Measurements from ENCODE around the gene PRUNE1. TPM values are rescaled to one million over a fixed set of nuclear protein-coding genes. Genes with fewer than 3 reads are reported as not detected.

PRUNE1 gene
- total and polyA plus RNA-seq, 4 donors: 6.1 to 10.6 (median 9.4) TPM

- TF ChIP-seq TAF1 (conservative IDR thresholded peaks at IDR 0.05): no peak
- peak; percentile 38 to 45 for TF ChIP-seq RAD21 (IDR thresholded peaks at IDR 0.05)
- TF ChIP-seq HNF4A (conservative IDR thresholded peaks at IDR 0.05): peak; percentile 99
- peak; percentile 94 for TF ChIP-seq NR2F2 (IDR thresholded peaks at IDR 0.05)
- TF ChIP-seq, protein P1, sequence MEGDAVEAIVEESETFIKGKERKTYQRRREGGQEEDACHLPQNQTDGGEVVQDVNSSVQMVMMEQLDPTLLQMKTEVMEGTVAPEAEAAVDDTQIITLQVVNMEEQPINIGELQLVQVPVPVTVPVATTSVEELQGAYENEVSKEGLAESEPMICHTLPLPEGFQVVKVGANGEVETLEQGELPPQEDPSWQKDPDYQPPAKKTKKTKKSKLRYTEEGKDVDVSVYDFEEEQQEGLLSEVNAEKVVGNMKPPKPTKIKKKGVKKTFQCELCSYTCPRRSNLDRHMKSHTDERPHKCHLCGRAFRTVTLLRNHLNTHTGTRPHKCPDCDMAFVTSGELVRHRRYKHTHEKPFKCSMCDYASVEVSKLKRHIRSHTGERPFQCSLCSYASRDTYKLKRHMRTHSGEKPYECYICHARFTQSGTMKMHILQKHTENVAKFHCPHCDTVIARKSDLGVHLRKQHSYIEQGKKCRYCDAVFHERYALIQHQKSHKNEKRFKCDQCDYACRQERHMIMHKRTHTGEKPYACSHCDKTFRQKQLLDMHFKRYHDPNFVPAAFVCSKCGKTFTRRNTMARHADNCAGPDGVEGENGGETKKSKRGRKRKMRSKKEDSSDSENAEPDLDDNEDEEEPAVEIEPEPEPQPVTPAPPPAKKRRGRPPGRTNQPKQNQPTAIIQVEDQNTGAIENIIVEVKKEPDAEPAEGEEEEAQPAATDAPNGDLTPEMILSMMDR (IDR thresholded peaks at IDR 0.05; ENCODE audit: low read depth, low read length, missing input control): no peak
- peak; percentile 89 to 94 for TF ChIP-seq RXRA (IDR thresholded peaks at IDR 0.05)
- peak in 1 of 2 donors; percentile 62 for TF ChIP-seq EGR1 (IDR thresholded peaks at IDR 0.05; ENCODE audit: low read depth in 2 of 2)
- peak; percentile 75 for TF ChIP-seq FOXA1 (IDR thresholded peaks at IDR 0.05)
- TF ChIP-seq FOXA2 (IDR thresholded peaks at IDR 0.05): peak; percentile 74
- TF ChIP-seq, protein P2, sequence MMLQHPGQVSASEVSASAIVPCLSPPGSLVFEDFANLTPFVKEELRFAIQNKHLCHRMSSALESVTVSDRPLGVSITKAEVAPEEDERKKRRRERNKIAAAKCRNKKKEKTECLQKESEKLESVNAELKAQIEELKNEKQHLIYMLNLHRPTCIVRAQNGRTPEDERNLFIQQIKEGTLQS (IDR thresholded peaks at IDR 0.05): no peak
- TF ChIP-seq YY1 (IDR thresholded peaks at IDR 0.05): peak; percentile 85
- TF ChIP-seq SP1 (IDR thresholded peaks at IDR 0.05): peak; percentile 99
- peak; percentile 98 for TF ChIP-seq HNF4G (IDR thresholded peaks at IDR 0.05)
- TF ChIP-seq GABPA (IDR thresholded peaks at IDR 0.05 in 1 of 2, conservative IDR thresholded peaks at IDR 0.05 in 1 of 2): peak in 1 of 2 donors; percentile 59
- peak; percentile 89 for TF ChIP-seq REST (IDR thresholded peaks at IDR 0.05)
- TF ChIP-seq JUND (IDR thresholded peaks at IDR 0.05): peak; percentile 85 to 92
- TF ChIP-seq, protein P3, sequence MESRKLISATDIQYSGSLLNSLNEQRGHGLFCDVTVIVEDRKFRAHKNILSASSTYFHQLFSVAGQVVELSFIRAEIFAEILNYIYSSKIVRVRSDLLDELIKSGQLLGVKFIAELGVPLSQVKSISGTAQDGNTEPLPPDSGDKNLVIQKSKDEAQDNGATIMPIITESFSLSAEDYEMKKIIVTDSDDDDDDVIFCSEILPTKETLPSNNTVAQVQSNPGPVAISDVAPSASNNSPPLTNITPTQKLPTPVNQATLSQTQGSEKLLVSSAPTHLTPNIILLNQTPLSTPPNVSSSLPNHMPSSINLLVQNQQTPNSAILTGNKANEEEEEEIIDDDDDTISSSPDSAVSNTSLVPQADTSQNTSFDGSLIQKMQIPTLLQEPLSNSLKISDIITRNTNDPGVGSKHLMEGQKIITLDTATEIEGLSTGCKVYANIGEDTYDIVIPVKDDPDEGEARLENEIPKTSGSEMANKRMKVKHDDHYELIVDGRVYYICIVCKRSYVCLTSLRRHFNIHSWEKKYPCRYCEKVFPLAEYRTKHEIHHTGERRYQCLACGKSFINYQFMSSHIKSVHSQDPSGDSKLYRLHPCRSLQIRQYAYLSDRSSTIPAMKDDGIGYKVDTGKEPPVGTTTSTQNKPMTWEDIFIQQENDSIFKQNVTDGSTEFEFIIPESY (IDR thresholded peaks at IDR 0.05): peak; percentile 79
- TF ChIP-seq MAX (IDR thresholded peaks at IDR 0.05): peak; percentile 75
- Histone ChIP-seq H3K27me3 (ENCODE audit: control insufficient read depth in 4 of 4, insufficient read depth in 4 of 4, low read length in 3 of 4) (no peaks in the 10 kb centered on the region), H3K27ac (ENCODE audit: low read depth in 1 of 2, low read length in 2 of 2) (peak overlapping the region; percentile 34 to 71), H3K36me3 (ENCODE audit: control insufficient read depth in 4 of 4, insufficient read depth in 3 of 4, low read depth in 1 of 4, low read length in 3 of 4) (peaks cover 0 to 4% (median 1%) of the 10 kb centered on the region in 4 donors), H3K4me3 (ENCODE audit: low read depth in 1 of 3, low read length in 3 of 3) (no peak overlapping the region), H3K9ac (ENCODE audit: low read depth in 1 of 2, low read length in 2 of 2) (peak overlapping the region in 1 of 2 donors; percentile 49), H3K4me1 (ENCODE audit: control insufficient read depth in 4 of 4, insufficient read depth in 4 of 4, low read length in 3 of 4) (peaks cover 9 to 48% (median 42%) of the 10 kb centered on the region in 4 donors), H3K9me3 (ENCODE audit: control insufficient read depth in 4 of 4, low read length in 3 of 4) (no peaks in the 10 kb centered on the region)
- WGBS: 48% methylated on average over 14 of the region's 14 CpGs
- DNase-seq (ENCODE audit: low spot score): peak; percentile 52
Measured at GRCh38 chr1:151012684-151013471, 4.6 kb downstream of the PRUNE1 start.

Data from liver (tissue), 9 donors.